ENCODE results near the gene GRIK3. TPM values are rescaled to one million over a fixed set of nuclear protein-coding genes. Genes with fewer than 3 reads are reported as not detected.

Gene GRIK3
- total and polyA plus RNA-seq, 2 experiments from 2014 or later = under 0.01 TPM; not detected in 1

DNA sequence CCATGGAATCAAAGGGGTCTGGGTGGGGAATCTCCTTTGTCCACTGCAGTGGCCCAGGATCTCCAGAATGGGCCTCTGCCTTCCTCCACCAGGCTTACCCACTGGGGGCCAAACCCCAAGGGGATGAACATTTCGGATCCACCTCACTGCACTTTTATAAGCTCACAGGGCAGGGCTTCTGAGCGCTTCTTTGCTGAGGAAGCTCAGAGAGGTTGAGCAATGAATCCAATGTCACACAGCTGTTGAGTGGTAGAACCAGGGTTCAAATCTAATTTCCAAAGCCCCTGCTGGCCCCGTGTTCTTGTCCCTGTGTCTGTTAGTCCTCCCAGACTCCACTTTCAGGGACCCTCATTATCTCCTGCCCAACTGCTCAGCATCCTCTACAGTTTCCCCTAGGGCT is 250.8 kb downstream of the GRIK3 start:
- WGBS (ENCODE audit: low lambda C conversion rate, missing lambda C conversion rate) = 85% methylated on average over 3 of the region's 3 CpGs
- Histone ChIP-seq H3K27me3 (peaks cover 4% of the 10 kb centered on the region), H3K4me3 (no peak overlapping the region), H3K9me2 (replicated peaks; ENCODE audit: insufficient read depth) (no peaks in the 10 kb centered on the region), H3K4me2 (no peak overlapping the region), H3K27ac (no peak overlapping the region), H3K79me2 (no peaks in the 10 kb centered on the region), H2AFZ (no peak overlapping the region), H3K4me1 (ENCODE audit: insufficient read depth) (no peaks in the 10 kb centered on the region), H4K20me1 (ENCODE audit: insufficient read depth, poor library complexity, severe bottlenecking) (no peaks in the 10 kb centered on the region), H3K36me3 (replicated peaks; ENCODE audit: insufficient read depth, low read depth) (no peaks in the 10 kb centered on the region), H3K9me3 (ENCODE audit: low read depth) (no peaks in the 10 kb centered on the region)
- DNase-seq (ENCODE audit: low spot score) = no peak
- TF ChIP-seq, protein P1, sequence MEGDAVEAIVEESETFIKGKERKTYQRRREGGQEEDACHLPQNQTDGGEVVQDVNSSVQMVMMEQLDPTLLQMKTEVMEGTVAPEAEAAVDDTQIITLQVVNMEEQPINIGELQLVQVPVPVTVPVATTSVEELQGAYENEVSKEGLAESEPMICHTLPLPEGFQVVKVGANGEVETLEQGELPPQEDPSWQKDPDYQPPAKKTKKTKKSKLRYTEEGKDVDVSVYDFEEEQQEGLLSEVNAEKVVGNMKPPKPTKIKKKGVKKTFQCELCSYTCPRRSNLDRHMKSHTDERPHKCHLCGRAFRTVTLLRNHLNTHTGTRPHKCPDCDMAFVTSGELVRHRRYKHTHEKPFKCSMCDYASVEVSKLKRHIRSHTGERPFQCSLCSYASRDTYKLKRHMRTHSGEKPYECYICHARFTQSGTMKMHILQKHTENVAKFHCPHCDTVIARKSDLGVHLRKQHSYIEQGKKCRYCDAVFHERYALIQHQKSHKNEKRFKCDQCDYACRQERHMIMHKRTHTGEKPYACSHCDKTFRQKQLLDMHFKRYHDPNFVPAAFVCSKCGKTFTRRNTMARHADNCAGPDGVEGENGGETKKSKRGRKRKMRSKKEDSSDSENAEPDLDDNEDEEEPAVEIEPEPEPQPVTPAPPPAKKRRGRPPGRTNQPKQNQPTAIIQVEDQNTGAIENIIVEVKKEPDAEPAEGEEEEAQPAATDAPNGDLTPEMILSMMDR (IDR thresholded peaks at IDR 0.05; ENCODE audit: poor library complexity) = no peak
- TF ChIP-seq EZH2 (IDR thresholded peaks at IDR 0.05; ENCODE audit: borderline replicate concordance) (no peak), EZH2phosphoT487 (IDR thresholded peaks at IDR 0.05; ENCODE audit: low read depth, severe bottlenecking, unreplicated experiment) (no peak)

DNA sequence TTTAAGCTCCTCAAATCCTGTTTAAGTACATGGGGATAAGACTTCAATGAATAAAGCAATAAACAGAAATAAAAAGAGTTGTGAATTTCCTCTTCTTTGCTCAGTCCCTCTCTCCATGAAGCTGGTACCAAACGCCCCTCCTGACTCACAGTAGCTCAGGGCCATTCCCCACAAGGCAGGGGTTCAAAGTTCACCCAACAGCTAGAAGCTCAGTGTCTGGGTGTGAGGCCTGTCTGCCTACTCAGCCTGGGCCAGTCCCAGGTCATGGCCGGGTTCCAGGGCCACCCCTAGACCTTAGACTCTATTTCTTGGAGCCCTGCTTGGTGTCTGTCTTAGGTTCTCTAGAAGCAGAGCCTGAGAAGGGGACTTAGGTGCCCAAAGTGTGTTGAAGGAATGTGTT is 251.5 kb downstream of the GRIK3 start:
- H3K9me2 ChIP-seq (replicated peaks; ENCODE audit: insufficient read depth) = no peaks in the 10 kb centered on the region
- H3K4me1 ChIP-seq (ENCODE audit: insufficient read depth) = no peaks in the 10 kb centered on the region
- H3K9me3 ChIP-seq (ENCODE audit: low read depth) = no peaks in the 10 kb centered on the region
- no peak overlapping the region for H3K27ac ChIP-seq
- no peak overlapping the region for H3K4me2 ChIP-seq
- no peaks in the 10 kb centered on the region for H4K20me1 ChIP-seq (ENCODE audit: insufficient read depth, poor library complexity, severe bottlenecking)
- TF ChIP-seq EZH2phosphoT487 (IDR thresholded peaks at IDR 0.05; ENCODE audit: low read depth, severe bottlenecking, unreplicated experiment) (no peak), EZH2 (IDR thresholded peaks at IDR 0.05; ENCODE audit: borderline replicate concordance) (no peak)
- TF ChIP-seq, protein P1 (IDR thresholded peaks at IDR 0.05; ENCODE audit: poor library complexity) = no peak
- peak; percentile 41 for DNase-seq (ENCODE audit: low spot score)
- H2AFZ ChIP-seq = no peak overlapping the region
- H3K36me3 ChIP-seq (replicated peaks; ENCODE audit: insufficient read depth, low read depth) = no peaks in the 10 kb centered on the region
- 40% methylated on average over 2 of the region's 2 CpGs for WGBS (ENCODE audit: low lambda C conversion rate, missing lambda C conversion rate)
- H3K27me3 ChIP-seq = peaks cover 1% of the 10 kb centered on the region
- no peaks in the 10 kb centered on the region for H3K79me2 ChIP-seq
- no peak overlapping the region for H3K4me3 ChIP-seq

DNA sequence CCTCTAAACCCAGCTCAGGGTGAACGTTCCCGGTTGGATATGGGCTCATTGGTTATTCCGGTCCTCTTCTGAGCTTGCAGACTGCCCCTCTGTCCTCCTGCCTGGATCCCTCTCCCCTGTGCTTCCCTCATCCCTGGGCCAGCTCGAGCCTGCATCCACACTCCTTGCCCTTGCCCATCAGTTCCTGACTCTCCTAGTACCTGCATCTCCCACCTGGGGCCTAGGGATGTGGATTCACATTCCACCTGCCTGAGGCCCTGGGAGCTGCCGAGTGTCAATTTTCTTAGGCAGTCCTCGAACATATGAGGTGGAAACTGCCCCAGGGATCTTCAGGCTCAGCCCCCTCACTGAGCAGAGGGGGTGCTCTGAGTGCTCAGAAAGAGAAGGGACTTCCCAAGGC is 252.2 kb downstream of the GRIK3 start:
- no peaks in the 10 kb centered on the region for H3K4me1 ChIP-seq (ENCODE audit: insufficient read depth)
- no peaks in the 10 kb centered on the region for H3K9me2 ChIP-seq (replicated peaks; ENCODE audit: insufficient read depth)
- no peaks in the 10 kb centered on the region for H3K27me3 ChIP-seq
- H3K4me3 ChIP-seq = no peak overlapping the region
- no peak overlapping the region for H3K4me2 ChIP-seq
- no peak overlapping the region for H2AFZ ChIP-seq
- no peak overlapping the region for H3K27ac ChIP-seq
- TF ChIP-seq EZH2phosphoT487 (IDR thresholded peaks at IDR 0.05; ENCODE audit: low read depth, severe bottlenecking, unreplicated experiment) = no peak
- no peak for TF ChIP-seq EZH2 (IDR thresholded peaks at IDR 0.05; ENCODE audit: borderline replicate concordance)
- TF ChIP-seq, protein P1 (IDR thresholded peaks at IDR 0.05; ENCODE audit: poor library complexity) = no peak
- no peaks in the 10 kb centered on the region for H3K9me3 ChIP-seq (ENCODE audit: low read depth)
- no peaks in the 10 kb centered on the region for H3K79me2 ChIP-seq
- DNase-seq (ENCODE audit: low spot score) = no peak
- H4K20me1 ChIP-seq (ENCODE audit: insufficient read depth, poor library complexity, severe bottlenecking) = no peaks in the 10 kb centered on the region
- WGBS (ENCODE audit: low lambda C conversion rate, missing lambda C conversion rate) = 75% methylated on average over 6 of the region's 6 CpGs
- H3K36me3 ChIP-seq (replicated peaks; ENCODE audit: insufficient read depth, low read depth) = no peaks in the 10 kb centered on the region

DNA sequence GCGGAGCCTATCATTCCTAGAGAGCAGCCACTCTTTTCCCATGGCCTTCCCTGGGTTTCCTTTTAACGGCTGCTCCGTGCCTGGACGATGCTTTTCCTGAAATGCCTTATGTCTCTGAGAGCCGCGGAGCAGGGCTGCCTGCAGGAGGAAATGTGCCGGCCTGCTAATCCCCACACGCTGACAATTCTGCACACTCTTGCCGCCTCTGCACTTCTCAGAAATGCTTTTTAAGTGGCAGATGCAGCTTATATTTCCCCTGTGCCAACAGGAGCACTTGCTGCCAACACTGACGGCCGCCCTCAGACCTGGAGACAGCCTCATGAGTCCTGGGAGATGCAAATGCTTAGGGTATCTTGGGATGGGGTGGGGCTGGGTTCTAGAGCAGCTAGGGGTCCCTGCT is 253.2 kb downstream of the GRIK3 start:
- H2AFZ ChIP-seq = no peak overlapping the region
- H3K4me1 ChIP-seq (ENCODE audit: insufficient read depth) = no peaks in the 10 kb centered on the region
- no peaks in the 10 kb centered on the region for H3K79me2 ChIP-seq
- whole genome bisulfite sequencing (ENCODE audit: low lambda C conversion rate, missing lambda C conversion rate) = 87% methylated on average over 11 of the region's 11 CpGs
- no peak overlapping the region for H3K4me3 ChIP-seq
- no peaks in the 10 kb centered on the region for H3K9me3 ChIP-seq (ENCODE audit: low read depth)
- H3K36me3 ChIP-seq (replicated peaks; ENCODE audit: insufficient read depth, low read depth) = no peaks in the 10 kb centered on the region
- H3K9me2 ChIP-seq (replicated peaks; ENCODE audit: insufficient read depth) = no peaks in the 10 kb centered on the region
- DNase-seq (ENCODE audit: low spot score) = no peak
- TF ChIP-seq, protein P1 (IDR thresholded peaks at IDR 0.05; ENCODE audit: poor library complexity) = no peak
- TF ChIP-seq EZH2 (IDR thresholded peaks at IDR 0.05; ENCODE audit: borderline replicate concordance) (no peak), EZH2phosphoT487 (IDR thresholded peaks at IDR 0.05; ENCODE audit: low read depth, severe bottlenecking, unreplicated experiment) (no peak)
- no peaks in the 10 kb centered on the region for H4K20me1 ChIP-seq (ENCODE audit: insufficient read depth, poor library complexity, severe bottlenecking)
- no peak overlapping the region for H3K27ac ChIP-seq
- H3K27me3 ChIP-seq = peaks cover 5% of the 10 kb centered on the region
- H3K4me2 ChIP-seq = no peak overlapping the region
